Astrocyte of the cerebellum (primary cell): Measurements from ENCODE around the gene FNDC3A.

Source experiments
- DNase-seq: peaks from one replicate; pipeline ENCODE4 v3.0.0-alpha.2; 2011; ENCODE audit warnings: low read depth
- H3K4me3 ChIP-seq: 2 replicates; pipeline ENCODE4 v1.5.1; 2011; ENCODE audit warnings: mild to moderate bottlenecking, low read depth, low read length, moderate library complexity
- CTCF ChIP-seq: IDR thresholded peaks from 2 replicates; pipeline ENCODE4 v1.5.1; 2012; ENCODE audit warnings: low read length, low read depth, moderate library complexity, mild to moderate bottlenecking; ENCODE audit errors: missing control alignments
- in situ Hi-C: cut with HindIII; loops from 2 replicates; pipeline ENCODE4 v1.10.0; 2017; ENCODE audit warnings: low sequenced_read_pairs

The FNDC3A gene

DNA sequence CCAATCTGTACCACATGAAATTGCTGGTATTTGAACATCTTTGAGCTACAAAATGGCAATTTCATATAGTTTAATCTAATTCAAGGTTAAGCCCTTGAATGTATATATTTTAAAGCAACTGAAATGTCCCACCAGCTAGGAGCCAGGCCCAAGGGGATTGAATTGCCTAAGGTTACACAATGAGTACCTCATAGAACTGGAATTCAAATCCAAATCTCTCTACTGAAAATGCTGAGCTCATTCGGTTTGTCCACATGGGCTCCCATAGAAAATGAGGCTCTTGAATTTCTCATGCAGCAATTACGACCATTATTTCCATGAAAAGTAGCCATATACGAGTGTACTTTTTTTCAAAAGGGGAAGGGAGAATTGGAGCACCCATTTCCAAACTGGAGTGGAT is 31.5 kb upstream of the FNDC3A start:
- no peak for DNase-seq
- no peak overlapping the region for H3K4me3 ChIP-seq
- TF ChIP-seq CTCF = no peak
- in situ Hi-C loops = no loop called here

DNA sequence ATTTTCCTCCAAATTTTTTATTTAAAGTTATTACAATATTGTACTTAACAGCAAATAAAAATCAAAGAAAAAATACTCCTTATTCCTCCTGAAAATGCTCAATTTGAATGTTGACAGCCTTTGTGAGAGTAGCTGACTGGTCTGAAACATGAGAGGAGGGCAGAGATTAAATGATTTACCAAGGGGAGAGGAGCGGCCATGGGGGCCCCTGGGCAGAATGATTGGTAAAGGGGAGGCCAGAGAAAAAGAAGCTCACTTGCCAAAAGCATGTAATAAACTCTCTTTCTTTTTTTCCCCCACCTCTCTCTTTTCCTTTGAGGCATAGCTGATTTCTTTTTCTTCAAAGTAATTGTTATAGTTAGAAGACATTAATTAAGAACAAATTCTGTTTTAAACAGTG is 30.1 kb upstream of the FNDC3A start:
- in situ Hi-C loops = no loop called here
- TF ChIP-seq CTCF = no peak
- no peak for DNase-seq
- H3K4me3 ChIP-seq = no peak overlapping the region

GRCh38 chr13:48946163-48946562 is 29.5 kb upstream of the FNDC3A start:
- no peak for TF ChIP-seq CTCF
- in situ Hi-C loops = no loop called here
- no peak overlapping the region for H3K4me3 ChIP-seq

GRCh38 chr13:48949566-48950500 is 25.9 kb upstream of the FNDC3A start:
- no peak for DNase-seq
- in situ Hi-C loops = no loop called here
- no peak for TF ChIP-seq CTCF
- H3K4me3 ChIP-seq = no peak overlapping the region

More at GRCh38 chr13:48946163-48946562, 29.5 kb upstream of the FNDC3A start:
- no peak for DNase-seq

- H3K4me3 ChIP-seq = no peak overlapping the region
- TF ChIP-seq CTCF = no peak
- no peak for DNase-seq
- in situ Hi-C loops = no loop called here
These were observed 25.2 kb upstream of the FNDC3A start for GRCh38 chr13:48950501-48950875.

GRCh38 chr13:48954081-48954480 is 21.6 kb upstream of the FNDC3A start:
- TF ChIP-seq CTCF = no peak
- no peak overlapping the region for H3K4me3 ChIP-seq
- peak; percentile 40 for DNase-seq
- in situ Hi-C loops = no loop called here
